GM21825 (cell line): ENCODE results near the gene KLHL17.

Source experiments
- ATAC-seq: cut with Tn5 transposase; IDR thresholded peaks from one replicate; pipeline ENCODE4 v1.9.1; 2021; ENCODE audit warnings: mild to moderate bottlenecking, moderate library complexity; ENCODE audit not compliant: unreplicated experiment

Gene KLHL17

GRCh38 chr1:950268-950667 lies 10.1 kb upstream of the KLHL17 start:
- ATAC-seq: no peak

GRCh38 chr1:950881-951280 lies 9.5 kb upstream of the KLHL17 start:
- no peak for ATAC-seq

GRCh38 chr1:951364-951763 lies 9.0 kb upstream of the KLHL17 start:
- ATAC-seq: no peak

GRCh38 chr1:952201-952600 lies 8.2 kb upstream of the KLHL17 start:
- ATAC-seq: no peak

- ATAC-seq: no peak
These were observed 7.8 kb upstream of the KLHL17 start for GRCh38 chr1:952603-953002.

GRCh38 chr1:953524-954320 lies 6.7 kb upstream of the KLHL17 start:
- ATAC-seq: no peak

- no peak for ATAC-seq
These were observed 5.5 kb upstream of the KLHL17 start for GRCh38 chr1:954927-955326.

- no peak for ATAC-seq
These were observed 4.9 kb upstream of the KLHL17 start for GRCh38 chr1:955474-955873.

GRCh38 chr1:956636-957035 lies 3.7 kb upstream of the KLHL17 start:
- no peak for ATAC-seq

- ATAC-seq: peak; percentile 60
These were observed 1.3 kb upstream of the KLHL17 start, which contains the start of gene NOC2L for GRCh38 chr1:958823-959730. Gene NOC2L, minus strand, starts transcription at chr1:959256. Its CDS starts 16 bp downstream, at chr1:959240.

- no peak for ATAC-seq
These were observed 537 bp upstream of the KLHL17 start for GRCh38 chr1:959731-960362.

- no peak for ATAC-seq
These were observed 817 bp downstream of the KLHL17 start for GRCh38 chr1:961132-961669.

GRCh38 chr1:962381-963300 lies 2.3 kb downstream of the KLHL17 start:
- no peak for ATAC-seq

GRCh38 chr1:963301-963651 lies 2.9 kb downstream of the KLHL17 start:
- ATAC-seq: no peak

GRCh38 chr1:963746-964525 lies 3.6 kb downstream of the KLHL17 start:
- ATAC-seq: no peak

GRCh38 chr1:964691-965525 lies 4.5 kb downstream of the KLHL17 start:
- no peak for ATAC-seq

- no peak for ATAC-seq
These were observed 5.2 kb downstream of the KLHL17 start for GRCh38 chr1:965526-966134.

- ATAC-seq: peak; percentile 12
These were observed 5.8 kb downstream of the KLHL17 start, which contains the start of gene PLEKHN1 for GRCh38 chr1:966135-966703. Gene PLEKHN1, plus strand, starts transcription at chr1:966482. Its CDS starts 50 bp downstream, at chr1:966532.
